GM12873 (cell line): Measurements from ENCODE around the gene THUMPD3.

ENCODE experiments used
- TF ChIP-seq, protein P1 (sequence below): IDR thresholded peaks from 2 replicates; pipeline ENCODE4 v1.5.1; 2012; ENCODE audit warnings: low read depth, mild to moderate bottlenecking, moderate library complexity, low read length, control low read depth; ENCODE audit not compliant: insufficient read depth; ENCODE audit errors: missing control alignments

Gene THUMPD3

DNA sequence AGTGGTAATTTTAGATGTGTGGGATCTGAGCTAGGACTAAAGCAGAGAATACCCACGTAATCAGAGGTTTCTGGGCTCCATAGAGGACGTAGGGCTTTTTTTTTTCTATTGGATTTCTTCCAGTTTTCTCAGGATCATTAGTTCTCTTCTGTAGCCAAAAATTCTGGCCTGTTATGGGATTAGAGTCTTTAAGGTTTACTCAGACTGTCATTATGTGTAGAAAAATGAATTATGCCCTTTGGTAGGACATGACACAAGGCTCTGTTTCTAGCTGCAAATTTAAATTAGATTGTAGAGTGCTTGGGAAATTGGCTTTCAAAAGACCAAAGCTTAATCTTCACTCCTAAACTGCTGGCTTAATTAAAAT is 36.5 kb downstream of the THUMPD3 start:
- TF ChIP-seq, protein P1, sequence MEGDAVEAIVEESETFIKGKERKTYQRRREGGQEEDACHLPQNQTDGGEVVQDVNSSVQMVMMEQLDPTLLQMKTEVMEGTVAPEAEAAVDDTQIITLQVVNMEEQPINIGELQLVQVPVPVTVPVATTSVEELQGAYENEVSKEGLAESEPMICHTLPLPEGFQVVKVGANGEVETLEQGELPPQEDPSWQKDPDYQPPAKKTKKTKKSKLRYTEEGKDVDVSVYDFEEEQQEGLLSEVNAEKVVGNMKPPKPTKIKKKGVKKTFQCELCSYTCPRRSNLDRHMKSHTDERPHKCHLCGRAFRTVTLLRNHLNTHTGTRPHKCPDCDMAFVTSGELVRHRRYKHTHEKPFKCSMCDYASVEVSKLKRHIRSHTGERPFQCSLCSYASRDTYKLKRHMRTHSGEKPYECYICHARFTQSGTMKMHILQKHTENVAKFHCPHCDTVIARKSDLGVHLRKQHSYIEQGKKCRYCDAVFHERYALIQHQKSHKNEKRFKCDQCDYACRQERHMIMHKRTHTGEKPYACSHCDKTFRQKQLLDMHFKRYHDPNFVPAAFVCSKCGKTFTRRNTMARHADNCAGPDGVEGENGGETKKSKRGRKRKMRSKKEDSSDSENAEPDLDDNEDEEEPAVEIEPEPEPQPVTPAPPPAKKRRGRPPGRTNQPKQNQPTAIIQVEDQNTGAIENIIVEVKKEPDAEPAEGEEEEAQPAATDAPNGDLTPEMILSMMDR, result no peak

DNA sequence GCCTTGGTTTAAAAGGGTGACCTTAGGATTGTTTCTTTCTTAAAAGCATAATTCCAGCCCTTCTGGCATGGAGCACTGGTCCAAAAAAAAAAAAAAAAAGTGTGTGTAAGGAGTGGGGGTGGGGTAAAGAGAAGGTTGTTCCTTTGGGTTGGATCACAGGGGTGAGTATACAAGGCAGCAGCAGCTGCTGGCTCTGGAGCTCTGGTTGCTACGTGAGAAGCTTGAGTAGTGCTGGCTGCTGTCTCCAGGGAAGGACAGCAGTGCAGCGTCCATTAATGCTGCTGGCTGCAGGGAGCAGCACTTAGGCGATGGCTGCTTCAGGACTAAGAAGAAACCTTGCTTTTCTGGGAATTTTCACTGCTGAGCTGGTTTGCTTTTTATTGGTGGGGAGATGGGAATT is 36.9 kb downstream of the THUMPD3 start:
- TF ChIP-seq, protein P1, result no peak

DNA sequence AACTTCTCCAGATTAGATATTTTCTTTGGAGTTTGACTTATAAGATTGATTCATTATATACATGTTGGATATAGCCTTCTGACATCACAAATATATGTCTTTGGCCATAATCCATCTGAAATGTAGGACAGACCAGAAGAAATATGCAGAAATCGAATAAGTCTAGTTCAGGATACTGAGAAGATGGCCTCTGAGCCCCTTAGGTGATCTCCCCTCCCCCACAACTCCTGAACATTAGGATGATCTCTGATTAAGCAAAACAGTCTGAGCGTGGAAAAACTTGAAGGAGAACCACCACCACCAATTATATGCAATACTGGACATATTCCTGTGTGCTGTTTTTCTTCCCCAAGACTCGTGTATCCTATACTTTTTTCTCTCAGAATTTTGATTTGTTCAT is 37.8 kb downstream of the THUMPD3 start:
- TF ChIP-seq, protein P1, result no peak

DNA sequence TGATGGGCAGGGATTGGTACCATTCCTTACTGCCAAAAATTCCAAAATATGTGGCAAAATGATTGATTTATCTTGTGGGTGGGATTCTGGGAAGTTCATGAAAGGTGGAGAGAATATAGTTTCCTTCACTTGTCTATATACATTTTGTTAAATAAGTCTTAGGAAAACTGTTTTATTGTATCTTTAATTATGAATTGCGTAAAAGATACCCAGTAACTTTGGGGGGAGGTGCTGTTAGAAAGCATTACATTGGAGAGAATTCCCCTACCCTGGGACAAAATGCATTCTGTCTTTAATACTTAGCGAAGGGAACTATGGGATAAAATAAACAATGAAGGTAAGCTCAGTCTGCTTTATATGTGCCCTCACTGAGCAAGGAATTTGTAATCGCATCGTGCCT is 39.1 kb downstream of the THUMPD3 start:
- TF ChIP-seq, protein P1, result no peak

DNA sequence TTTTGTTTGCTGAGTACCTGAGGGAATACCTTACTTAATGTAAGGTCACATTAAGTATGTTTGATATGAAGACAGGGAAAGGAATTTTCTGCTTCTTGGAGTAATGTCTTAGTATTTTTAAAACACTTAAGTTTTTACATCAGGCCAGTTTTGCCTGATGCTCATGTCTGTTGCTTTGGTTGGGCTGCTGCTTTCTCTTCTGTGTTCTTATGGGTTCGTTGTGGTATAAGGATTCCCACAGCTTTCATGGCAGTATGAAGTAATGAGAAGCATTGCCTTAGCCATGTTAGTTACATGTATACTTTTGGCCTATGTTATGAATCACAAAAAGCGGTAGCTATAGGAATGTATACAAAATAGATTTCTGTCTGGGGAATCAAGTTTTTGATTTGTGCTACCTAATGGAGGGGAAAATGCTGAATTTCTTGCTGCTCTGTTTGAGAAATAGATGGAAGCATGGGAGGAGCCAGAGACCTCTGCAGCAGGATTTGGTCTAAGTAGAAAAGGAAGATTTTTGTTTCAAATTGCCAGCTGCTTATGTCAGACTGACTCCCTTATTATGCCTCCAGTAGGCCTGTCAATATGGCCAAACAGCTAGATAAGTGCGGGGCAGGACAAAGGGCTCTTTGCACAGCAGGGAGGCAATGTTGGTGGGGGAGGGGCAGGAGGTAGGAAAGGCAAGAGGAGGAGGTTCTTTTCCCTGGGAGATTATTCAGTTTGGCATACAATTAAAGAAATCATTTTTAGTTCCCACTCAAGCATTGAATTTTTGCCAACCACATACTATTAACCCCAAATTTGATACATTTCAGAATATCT is 39.8 kb downstream of the THUMPD3 start:
- TF ChIP-seq, protein P1, result no peak

DNA sequence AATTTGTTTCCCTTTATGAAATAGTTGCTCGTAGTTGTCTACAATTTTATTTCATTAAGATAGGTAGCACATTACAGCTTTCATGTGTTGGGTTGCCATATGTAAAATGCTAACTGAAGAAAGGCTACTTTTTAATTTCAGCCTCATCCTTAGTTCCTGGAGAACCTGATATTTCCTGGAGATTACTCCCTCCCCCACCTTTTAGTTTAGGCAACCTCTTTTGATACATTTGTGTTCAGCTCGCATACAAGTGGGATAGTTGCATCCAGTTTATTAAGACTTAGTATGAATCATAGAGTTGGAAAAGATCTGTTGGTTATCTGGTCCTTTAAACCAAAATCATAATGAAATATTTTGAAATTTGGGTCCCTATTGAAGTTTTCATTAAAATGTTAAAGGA is 40.6 kb downstream of the THUMPD3 start:
- TF ChIP-seq, protein P1, result no peak

DNA sequence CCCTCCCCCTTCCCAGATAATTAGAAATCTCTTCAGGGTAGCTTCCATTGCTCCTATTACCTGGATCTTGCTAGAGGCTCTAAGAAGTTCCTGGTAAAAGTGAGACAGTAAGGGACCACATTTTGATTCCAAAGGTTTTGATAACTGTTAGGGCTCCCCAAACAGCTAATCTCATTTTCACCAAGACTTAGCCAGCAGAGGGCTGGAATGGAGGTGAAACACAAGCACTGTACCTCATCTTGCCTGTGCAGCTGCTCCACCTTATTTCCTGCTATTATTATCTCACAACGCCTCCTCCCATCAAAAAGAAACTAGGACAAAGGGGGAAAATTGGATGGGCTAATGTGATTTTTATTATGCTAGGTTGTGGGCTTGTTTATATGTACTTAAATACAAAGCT is 41.8 kb downstream of the THUMPD3 start:
- TF ChIP-seq, protein P1, result no peak

DNA sequence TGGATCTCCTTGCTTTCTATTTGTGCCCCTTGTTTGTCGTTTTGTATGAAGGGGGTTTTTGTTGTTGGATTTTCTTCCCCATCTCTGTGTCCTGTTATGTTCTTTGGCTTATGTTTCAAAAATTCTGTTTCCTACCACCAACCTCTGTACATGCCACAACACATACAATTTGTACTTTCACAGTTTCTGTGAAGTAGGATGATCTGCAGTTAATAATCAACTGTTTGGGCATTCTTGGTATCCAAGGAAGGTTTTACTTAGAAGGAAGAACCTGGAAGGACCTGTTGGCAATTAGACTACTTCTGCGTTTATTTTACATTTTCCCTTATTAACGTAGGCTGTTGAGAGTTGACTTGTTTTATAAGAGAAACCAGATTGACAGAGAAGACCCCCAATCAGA is 42.9 kb downstream of the THUMPD3 start:
- TF ChIP-seq, protein P1, result no peak
